ENCODE data around the gene BCAT1. TPM values are rescaled to one million over a fixed set of nuclear protein-coding genes. Genes with fewer than 3 reads are reported as not detected.
"Not testable (repeated sequence)": the region's sequence is repeated elsewhere in the genome, so short reads cannot be mapped to it uniquely, and the experiment has no call there.

Gene BCAT1
- polyA plus RNA-seq, 2 donors = 0.38 to 1.0 TPM

GRCh38 chr12:24875014-24875413, 73.9 kb downstream of the BCAT1 start:
- H3K27ac ChIP-seq (ENCODE audit: low read depth in 2 of 2, low read length in 1 of 2) = no peak overlapping the region
- no peaks in the 10 kb centered on the region for H3K9me3 ChIP-seq (ENCODE audit: control insufficient read depth in 2 of 2, insufficient read depth in 1 of 2, low read depth in 1 of 2, low read length in 1 of 2)
- no peaks in the 10 kb centered on the region for H3K27me3 ChIP-seq (ENCODE audit: control insufficient read depth in 1 of 2, insufficient read depth in 2 of 2, low read length in 2 of 2)
- H3K4me1 ChIP-seq (ENCODE audit: control insufficient read depth in 2 of 2, insufficient read depth in 2 of 2, low read length in 1 of 2) = no peaks in the 10 kb centered on the region
- H3K4me3 ChIP-seq (ENCODE audit: low read depth in 1 of 2, low read length in 2 of 2) = no peak overlapping the region
- H3K36me3 ChIP-seq (ENCODE audit: control insufficient read depth in 2 of 2, insufficient read depth in 2 of 2, low read length in 1 of 2) = no peaks in the 10 kb centered on the region
- 96 to 98% methylated on average over 3 of the region's 3 CpGs for WGBS, 2 donors

- no peaks in the 10 kb centered on the region for H3K36me3 ChIP-seq (ENCODE audit: control insufficient read depth in 2 of 2, insufficient read depth in 2 of 2, low read length in 1 of 2)
- WGBS, 2 donors = 74 to 91% methylated on average over 1 of the region's 1 CpG
- H3K4me1 ChIP-seq (ENCODE audit: control insufficient read depth in 2 of 2, insufficient read depth in 2 of 2, low read length in 1 of 2) = no peaks in the 10 kb centered on the region
Observed at GRCh38 chr12:24872211-24872610, 76.7 kb downstream of the BCAT1 start.

GRCh38 chr12:24866139-24866538, 82.8 kb downstream of the BCAT1 start:
- H3K4me1 ChIP-seq (ENCODE audit: control insufficient read depth in 2 of 2, insufficient read depth in 2 of 2, low read length in 1 of 2); H3K9me3 ChIP-seq (ENCODE audit: control insufficient read depth in 2 of 2, insufficient read depth in 1 of 2, low read depth in 1 of 2, low read length in 1 of 2); H3K36me3 ChIP-seq (ENCODE audit: control insufficient read depth in 2 of 2, insufficient read depth in 2 of 2, low read length in 1 of 2); H3K27me3 ChIP-seq (ENCODE audit: control insufficient read depth in 1 of 2, insufficient read depth in 2 of 2, low read length in 2 of 2); H3K27ac ChIP-seq (ENCODE audit: low read depth in 2 of 2, low read length in 1 of 2); H3K4me3 ChIP-seq (ENCODE audit: low read depth in 1 of 2, low read length in 2 of 2): not testable (repeated sequence)
- WGBS, 2 donors = 98 to 99% methylated on average over 24 of the region's 24 CpGs

More at GRCh38 chr12:24872211-24872610, 76.7 kb downstream of the BCAT1 start:
- Histone ChIP-seq H3K4me3 (ENCODE audit: low read depth in 1 of 2, low read length in 2 of 2) (no peak overlapping the region), H3K27me3 (ENCODE audit: control insufficient read depth in 1 of 2, insufficient read depth in 2 of 2, low read length in 2 of 2) (no peaks in the 10 kb centered on the region), H3K9me3 (ENCODE audit: control insufficient read depth in 2 of 2, insufficient read depth in 1 of 2, low read depth in 1 of 2, low read length in 1 of 2) (no peaks in the 10 kb centered on the region), H3K27ac (ENCODE audit: low read depth in 2 of 2, low read length in 1 of 2) (no peak overlapping the region)

- Histone ChIP-seq H3K9me3 (ENCODE audit: control insufficient read depth in 2 of 2, insufficient read depth in 1 of 2, low read depth in 1 of 2, low read length in 1 of 2) (peaks cover 0 to 3% of the 10 kb centered on the region in 2 donors), H3K27me3 (ENCODE audit: control insufficient read depth in 1 of 2, insufficient read depth in 2 of 2, low read length in 2 of 2) (no peaks in the 10 kb centered on the region), H3K4me3 (ENCODE audit: low read depth in 1 of 2, low read length in 2 of 2) (no peak overlapping the region), H3K36me3 (ENCODE audit: control insufficient read depth in 2 of 2, insufficient read depth in 2 of 2, low read length in 1 of 2) (no peaks in the 10 kb centered on the region), H3K4me1 (ENCODE audit: control insufficient read depth in 2 of 2, insufficient read depth in 2 of 2, low read length in 1 of 2) (no peaks in the 10 kb centered on the region), H3K27ac (ENCODE audit: low read depth in 2 of 2, low read length in 1 of 2) (no peak overlapping the region)
Observed at GRCh38 chr12:24864796-24865125, 84.1 kb downstream of the BCAT1 start.

- Histone ChIP-seq H3K9me3 (ENCODE audit: control insufficient read depth in 2 of 2, insufficient read depth in 1 of 2, low read depth in 1 of 2, low read length in 1 of 2) (peaks cover 0 to 3% of the 10 kb centered on the region in 2 donors), H3K27ac (ENCODE audit: low read depth in 2 of 2, low read length in 1 of 2) (no peak overlapping the region), H3K27me3 (ENCODE audit: control insufficient read depth in 1 of 2, insufficient read depth in 2 of 2, low read length in 2 of 2) (no peaks in the 10 kb centered on the region), H3K4me3 (ENCODE audit: low read depth in 1 of 2, low read length in 2 of 2) (no peak overlapping the region), H3K36me3 (ENCODE audit: control insufficient read depth in 2 of 2, insufficient read depth in 2 of 2, low read length in 1 of 2) (no peaks in the 10 kb centered on the region), H3K4me1 (ENCODE audit: control insufficient read depth in 2 of 2, insufficient read depth in 2 of 2, low read length in 1 of 2) (no peaks in the 10 kb centered on the region)
- 68 to 91% methylated on average over 1 of the region's 1 CpG for WGBS, 2 donors
Observed at GRCh38 chr12:24861766-24862540, 86.9 kb downstream of the BCAT1 start.

- no peak overlapping the region for H3K27ac ChIP-seq (ENCODE audit: low read depth in 2 of 2, low read length in 1 of 2)
Observed at GRCh38 chr12:24860546-24860945, 88.4 kb downstream of the BCAT1 start.

GRCh38 chr12:24856541-24856940, 92.4 kb downstream of the BCAT1 start:
- no peaks in the 10 kb centered on the region for H3K9me3 ChIP-seq (ENCODE audit: control insufficient read depth in 2 of 2, insufficient read depth in 1 of 2, low read depth in 1 of 2, low read length in 1 of 2)
- no peaks in the 10 kb centered on the region for H3K36me3 ChIP-seq (ENCODE audit: control insufficient read depth in 2 of 2, insufficient read depth in 2 of 2, low read length in 1 of 2)
- no peaks in the 10 kb centered on the region for H3K4me1 ChIP-seq (ENCODE audit: control insufficient read depth in 2 of 2, insufficient read depth in 2 of 2, low read length in 1 of 2)
- H3K4me3 ChIP-seq (ENCODE audit: low read depth in 1 of 2, low read length in 2 of 2) = no peak overlapping the region
- H3K27ac ChIP-seq (ENCODE audit: low read depth in 2 of 2, low read length in 1 of 2) = no peak overlapping the region
- WGBS, 2 donors = 81 to 92% methylated on average over 3 of the region's 3 CpGs
- H3K27me3 ChIP-seq (ENCODE audit: control insufficient read depth in 1 of 2, insufficient read depth in 2 of 2, low read length in 2 of 2) = no peaks in the 10 kb centered on the region

More at GRCh38 chr12:24860546-24860945, 88.4 kb downstream of the BCAT1 start:
- Histone ChIP-seq H3K9me3 (ENCODE audit: control insufficient read depth in 2 of 2, insufficient read depth in 1 of 2, low read depth in 1 of 2, low read length in 1 of 2) (no peaks in the 10 kb centered on the region), H3K36me3 (ENCODE audit: control insufficient read depth in 2 of 2, insufficient read depth in 2 of 2, low read length in 1 of 2) (no peaks in the 10 kb centered on the region), H3K4me1 (ENCODE audit: control insufficient read depth in 2 of 2, insufficient read depth in 2 of 2, low read length in 1 of 2) (no peaks in the 10 kb centered on the region), H3K27me3 (ENCODE audit: control insufficient read depth in 1 of 2, insufficient read depth in 2 of 2, low read length in 2 of 2) (no peaks in the 10 kb centered on the region), H3K4me3 (ENCODE audit: low read depth in 1 of 2, low read length in 2 of 2) (no peak overlapping the region)

- Histone ChIP-seq H3K27me3 (ENCODE audit: control insufficient read depth in 1 of 2, insufficient read depth in 2 of 2, low read length in 2 of 2) (no peaks in the 10 kb centered on the region), H3K9me3 (ENCODE audit: control insufficient read depth in 2 of 2, insufficient read depth in 1 of 2, low read depth in 1 of 2, low read length in 1 of 2) (no peaks in the 10 kb centered on the region), H3K36me3 (ENCODE audit: control insufficient read depth in 2 of 2, insufficient read depth in 2 of 2, low read length in 1 of 2) (no peaks in the 10 kb centered on the region), H3K27ac (ENCODE audit: low read depth in 2 of 2, low read length in 1 of 2) (no peak overlapping the region), H3K4me3 (ENCODE audit: low read depth in 1 of 2, low read length in 2 of 2) (no peak overlapping the region), H3K4me1 (ENCODE audit: control insufficient read depth in 2 of 2, insufficient read depth in 2 of 2, low read length in 1 of 2) (no peaks in the 10 kb centered on the region)
- 69 to 70% methylated on average over 6 of the region's 6 CpGs for whole genome bisulfite sequencing, 2 donors
Observed at GRCh38 chr12:24854908-24855307, 94.0 kb downstream of the BCAT1 start.

GRCh38 chr12:24854017-24854416, 94.9 kb downstream of the BCAT1 start:
- no peaks in the 10 kb centered on the region for H3K36me3 ChIP-seq (ENCODE audit: control insufficient read depth in 2 of 2, insufficient read depth in 2 of 2, low read length in 1 of 2)
- no peaks in the 10 kb centered on the region for H3K27me3 ChIP-seq (ENCODE audit: control insufficient read depth in 1 of 2, insufficient read depth in 2 of 2, low read length in 2 of 2)
- WGBS, 2 donors = 51 to 53% methylated on average over 1 of the region's 1 CpG
- no peaks in the 10 kb centered on the region for H3K9me3 ChIP-seq (ENCODE audit: control insufficient read depth in 2 of 2, insufficient read depth in 1 of 2, low read depth in 1 of 2, low read length in 1 of 2)
- no peak overlapping the region for H3K27ac ChIP-seq (ENCODE audit: low read depth in 2 of 2, low read length in 1 of 2)
- no peak overlapping the region for H3K4me3 ChIP-seq (ENCODE audit: low read depth in 1 of 2, low read length in 2 of 2)
- no peaks in the 10 kb centered on the region for H3K4me1 ChIP-seq (ENCODE audit: control insufficient read depth in 2 of 2, insufficient read depth in 2 of 2, low read length in 1 of 2)

- Histone ChIP-seq H3K27me3 (ENCODE audit: control insufficient read depth in 1 of 2, insufficient read depth in 2 of 2, low read length in 2 of 2) (no peaks in the 10 kb centered on the region), H3K36me3 (ENCODE audit: control insufficient read depth in 2 of 2, insufficient read depth in 2 of 2, low read length in 1 of 2) (no peaks in the 10 kb centered on the region), H3K4me1 (ENCODE audit: control insufficient read depth in 2 of 2, insufficient read depth in 2 of 2, low read length in 1 of 2) (no peaks in the 10 kb centered on the region), H3K9me3 (ENCODE audit: control insufficient read depth in 2 of 2, insufficient read depth in 1 of 2, low read depth in 1 of 2, low read length in 1 of 2) (no peaks in the 10 kb centered on the region), H3K4me3 (ENCODE audit: low read depth in 1 of 2, low read length in 2 of 2) (no peak overlapping the region), H3K27ac (ENCODE audit: low read depth in 2 of 2, low read length in 1 of 2) (no peak overlapping the region)
- 26 to 31% methylated on average over 2 of the region's 2 CpGs for WGBS, 2 donors
Observed at GRCh38 chr12:24853588-24853987, 95.3 kb downstream of the BCAT1 start.

Data from esophagus (tissue), 2 donors.